Endothelial cell of umbilical vein (primary cell): Measurements from ENCODE around the gene PDE6B. TPM values are rescaled to one million over a fixed set of nuclear protein-coding genes. Genes with fewer than 3 reads are reported as not detected.

Experiments
- BruUV-seq: library from RNA; stranded (reverse); fragments of 400-500 nt; replicated peaks from 2 replicates; lab custom pipeline; 2021; lab: Mats Ljungman, UMichigan
- CTCF ChIA-PET: fragments of 300-600, 350-600 bp; sonication (Branson Sonifier 250); formaldehyde crosslinking; loops from one replicate; lab custom pipeline; 2021; ENCODE audit warnings: antibody characterized with exemption, inconsistent platforms; lab: Charles Lee
- POLR2A ChIA-PET: fragments of 300-600, 350-600 bp; sonication (Branson Sonifier 250); formaldehyde crosslinking; loops from one replicate; lab custom pipeline; 2021; ENCODE audit warnings: antibody characterized with exemption, inconsistent platforms; lab: Charles Lee
- DNase-seq: peaks from one replicate; pipeline ENCODE4 v3.0.0-alpha.2; 2011; ENCODE audit warnings: low read depth, low spot score
- FAIRE-seq: peaks from 2 replicates; lab custom pipeline; 2011; peaks lifted over from hg19 to GRCh38; lab: Jason Lieb, UNC
- H2AFZ ChIP-seq: 2 replicates; pipeline ENCODE4 v1.6.0; 2012; ENCODE audit warnings: low read depth, low read length, control low read depth, inconsistent platforms
- H3K27ac ChIP-seq: 2 replicates; pipeline ENCODE4 v1.5.1; 2011; ENCODE audit warnings: low read depth, mild to moderate bottlenecking, control low read depth, low read length, moderate library complexity; ENCODE audit not compliant: insufficient read depth
- H3K27me3 ChIP-seq, 2 experiments: 2 replicates each; pipeline versions ENCODE4 v1.6.0 to v1.6.1; 2011; ENCODE audit warnings: low read length in 2 of 2, mixed read lengths in 1 of 2; ENCODE audit not compliant: control insufficient read depth in 2 of 2, insufficient read depth in 2 of 2
- H3K36me3 ChIP-seq, 2 experiments: 2 replicates in 1 of 2; 3 replicates in 1 of 2; pipeline ENCODE4 v1.5.1; 2011; ENCODE audit warnings: low read length in 2 of 2, mild to moderate bottlenecking in 1 of 2, moderate library complexity in 1 of 2; ENCODE audit not compliant: control insufficient read depth in 2 of 2, insufficient read depth in 2 of 2; ENCODE audit errors: extremely low read depth in 1 of 2
- H3K4me1 ChIP-seq: 3 replicates; pipeline ENCODE4 v1.5.1; 2011; ENCODE audit warnings: mild to moderate bottlenecking, low read length; ENCODE audit not compliant: control insufficient read depth, insufficient read depth; ENCODE audit errors: extremely low read depth
- H3K4me2 ChIP-seq: 2 replicates; pipeline ENCODE4 v1.6.1; 2011; ENCODE audit warnings: low read length, control low read depth, mixed read lengths; ENCODE audit not compliant: insufficient read depth
- H3K4me3 ChIP-seq, 3 experiments: fragments of 200-600 bp in 1 of 3; sonication (generic), shearing (Covaris generic) in 1 of 3; replicated peaks in 1 of 3; 2 replicates each; pipeline ENCODE4 v1.5.1; 2011 to 2016; ENCODE audit warnings: control low read depth in 3 of 3, low read length in 3 of 3, mild to moderate bottlenecking in 2 of 3, inconsistent platforms in 1 of 3, low read depth in 1 of 3, moderate library complexity in 1 of 3; ENCODE audit not compliant: insufficient read depth in 1 of 3
- H3K79me2 ChIP-seq: 2 replicates; pipeline ENCODE4 v1.6.0; 2012; ENCODE audit warnings: low read length, inconsistent platforms; ENCODE audit not compliant: control insufficient read depth, insufficient read depth
- H3K9ac ChIP-seq: replicated peaks from 2 replicates; pipeline ENCODE3; 2011; ENCODE audit warnings: low read length, control low read depth; ENCODE audit not compliant: insufficient read depth; ENCODE audit errors: extremely low read depth
- H3K9me1 ChIP-seq: replicated peaks from 3 replicates; pipeline ENCODE4 v1.6.0; 2011; ENCODE audit warnings: mild to moderate bottlenecking, low read length; ENCODE audit not compliant: control insufficient read depth, insufficient read depth; ENCODE audit errors: extremely low read depth
- H3K9me3 ChIP-seq: replicated peaks from 2 replicates; pipeline ENCODE4 v1.5.1; 2012; ENCODE audit warnings: low read length, inconsistent platforms; ENCODE audit not compliant: control insufficient read depth, insufficient read depth
- H4K20me1 ChIP-seq: replicated peaks from 2 replicates; pipeline ENCODE3; 2011; ENCODE audit warnings: mild to moderate bottlenecking, low read length; ENCODE audit not compliant: control insufficient read depth, insufficient read depth; ENCODE audit errors: extremely low read depth
- EZH2 ChIP-seq: IDR thresholded peaks from 2 replicates; pipeline ENCODE4 v1.6.1; 2012; ENCODE audit warnings: borderline replicate concordance, low read depth, mild to moderate bottlenecking, moderate library complexity, low read length, inconsistent platforms; ENCODE audit not compliant: severe bottlenecking
- GATA2 ChIP-seq: IDR thresholded peaks from 2 replicates; pipeline ENCODE4 v1.7.0; 2011; ENCODE audit warnings: low read depth, mild to moderate bottlenecking, moderate library complexity, mixed read lengths, low read length; ENCODE audit not compliant: insufficient read length, insufficient read depth
- JUN ChIP-seq: IDR thresholded peaks from 2 replicates; pipeline ENCODE4 v1.6.1; 2011; ENCODE audit warnings: borderline replicate concordance, low read depth; ENCODE audit not compliant: insufficient read length, insufficient read depth
- POLR2A ChIP-seq: IDR thresholded peaks from 2 replicates; pipeline ENCODE4 v1.6.1; 2012; ENCODE audit warnings: low read depth, mild to moderate bottlenecking, control low read depth, low read length
- POLR2AphosphoS5 ChIP-seq: IDR thresholded peaks from 2 replicates; pipeline ENCODE4 v1.6.1; 2012; ENCODE audit warnings: low read depth, mild to moderate bottlenecking, control low read depth, low read length, moderate library complexity; ENCODE audit not compliant: insufficient read depth
- dilution Hi-C: fragments of 300-500 bp; cut with MboI; formaldehyde crosslinking; loops from one replicate; pipeline ENCODE4 v1.15.0; 2019; ENCODE audit warnings: low sequenced_read_pairs; ENCODE audit not compliant: extremely low pct_ligation_motif_present
- intact Hi-C: fragments of 100-400 bp; cut with micrococcal nuclease; formaldehyde crosslinking; loops from one replicate; pipeline ENCODE4 v1.10.0; 2022
- polyA plus RNA-seq, 4 experiments: library from polyadenylated mRNA; depleted of rRNA in 3 of 4; stranded (reverse) in 3 of 4; unstranded in 1 of 4; fragments of >200 nt; gene quantifications; 2 replicates each; pipeline versions ENCODE4 v1.2.1 to v1.2.3, GENCODE V29; 2011 to 2012; ENCODE audit warnings: missing spikeins in 1 of 4
- total RNA-seq: library from RNA; stranded (reverse); gene quantifications from 2 replicates; pipeline ENCODE4 v1.2.3, GENCODE V29; 2021
- TF ChIP-seq, protein P1 (sequence below): IDR thresholded peaks from 2 replicates; pipeline ENCODE4 v1.6.1; 2011; ENCODE audit not compliant: insufficient read depth, insufficient read length
- TF ChIP-seq, protein P2 (sequence below), 2 donors: IDR thresholded peaks; 1 replicate in 1 of 2; 2 replicates in 1 of 2; pipeline ENCODE4 v1.5.1; 2011; ENCODE audit warnings: low read length in 2 of 2, mild to moderate bottlenecking in 2 of 2, moderate library complexity in 2 of 2, control low read depth in 1 of 2, inconsistent platforms in 1 of 2, low read depth in 1 of 2; ENCODE audit not compliant: insufficient read depth in 1 of 2; ENCODE audit errors: extremely low read depth in 1 of 2

The PDE6B gene
- total and polyA plus RNA-seq, 2 donors (not counting 3 experiments of a cell fraction or from before 2014, with no cell fraction given) = 0.77 to 1.8 TPM

GRCh38 chr4:622996-623913, 2.1 kb upstream of the PDE6B start:
- BruUV-seq = no TSS peak
- Histone ChIP-seq H3K9me1 (no peaks in the 10 kb centered on the region), H3K79me2 (no peaks in the 10 kb centered on the region), H3K4me1 (no peaks in the 10 kb centered on the region), H4K20me1 (no peaks in the 10 kb centered on the region), H3K9me3 (no peaks in the 10 kb centered on the region), H3K4me2 (no peak overlapping the region), H3K27ac (no peak overlapping the region), H2AFZ (no peak overlapping the region), H3K4me3 (no peak overlapping the region), H3K9ac (no peak overlapping the region), H3K27me3 (no peaks in the 10 kb centered on the region), H3K36me3 (no peaks in the 10 kb centered on the region)
- ChIA-PET POLR2A (no interaction called here), CTCF (no interaction called here)
- FAIRE-seq = no peak
- no peak for DNase-seq
- dilution Hi-C loops = no loop called here
- intact Hi-C loops = no loop called here
- TF ChIP-seq, protein P1, sequence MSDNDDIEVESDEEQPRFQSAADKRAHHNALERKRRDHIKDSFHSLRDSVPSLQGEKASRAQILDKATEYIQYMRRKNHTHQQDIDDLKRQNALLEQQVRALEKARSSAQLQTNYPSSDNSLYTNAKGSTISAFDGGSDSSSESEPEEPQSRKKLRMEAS = no peak
- TF ChIP-seq EZH2 (no peak), GATA2 (no peak), JUN (no peak), POLR2A (no peak), POLR2AphosphoS5 (no peak)
- TF ChIP-seq, protein P2, sequence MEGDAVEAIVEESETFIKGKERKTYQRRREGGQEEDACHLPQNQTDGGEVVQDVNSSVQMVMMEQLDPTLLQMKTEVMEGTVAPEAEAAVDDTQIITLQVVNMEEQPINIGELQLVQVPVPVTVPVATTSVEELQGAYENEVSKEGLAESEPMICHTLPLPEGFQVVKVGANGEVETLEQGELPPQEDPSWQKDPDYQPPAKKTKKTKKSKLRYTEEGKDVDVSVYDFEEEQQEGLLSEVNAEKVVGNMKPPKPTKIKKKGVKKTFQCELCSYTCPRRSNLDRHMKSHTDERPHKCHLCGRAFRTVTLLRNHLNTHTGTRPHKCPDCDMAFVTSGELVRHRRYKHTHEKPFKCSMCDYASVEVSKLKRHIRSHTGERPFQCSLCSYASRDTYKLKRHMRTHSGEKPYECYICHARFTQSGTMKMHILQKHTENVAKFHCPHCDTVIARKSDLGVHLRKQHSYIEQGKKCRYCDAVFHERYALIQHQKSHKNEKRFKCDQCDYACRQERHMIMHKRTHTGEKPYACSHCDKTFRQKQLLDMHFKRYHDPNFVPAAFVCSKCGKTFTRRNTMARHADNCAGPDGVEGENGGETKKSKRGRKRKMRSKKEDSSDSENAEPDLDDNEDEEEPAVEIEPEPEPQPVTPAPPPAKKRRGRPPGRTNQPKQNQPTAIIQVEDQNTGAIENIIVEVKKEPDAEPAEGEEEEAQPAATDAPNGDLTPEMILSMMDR (IDR thresholded peaks at IDR 0.05; ENCODE audit: extremely low read depth in 1 of 2, insufficient read depth in 1 of 2, low read depth in 1 of 2, low read length in 2 of 2) = no peak
